HepG2 (cell line): Measurements from ENCODE around the gene TMEM239.

Experiments used
- ATF3 ChIP-seq: sonication (generic); formaldehyde crosslinking; IDR thresholded peaks from 2 replicates; pipeline ENCODE4 v1.4.0; 2020; ENCODE audit warnings: missing genetic modification reagents
- MAFK ChIP-seq, 2 experiments: IDR thresholded peaks in 1 of 2; conservative IDR thresholded peaks in 1 of 2; 2 replicates each; pipeline ENCODE4 v1.6.1; 2011; ENCODE audit warnings: improper control_type of control experiment in 2 of 2, low read length in 2 of 2
- TRIM24 ChIP-seq: sonication (generic); formaldehyde crosslinking; IDR thresholded peaks from 2 replicates; pipeline ENCODE4 v1.8.0; 2022; ENCODE audit warnings: mild to moderate bottlenecking, missing genetic modification reagents
- ZBTB14 ChIP-seq: sonication (generic); formaldehyde crosslinking; IDR thresholded peaks from 2 replicates; pipeline ENCODE4 v1.4.0; 2020; ENCODE audit warnings: missing genetic modification reagents
- ZNF407 ChIP-seq: sonication (generic); formaldehyde crosslinking; IDR thresholded peaks from one replicate; pipeline ENCODE4 v1.5.1; 2020; ENCODE audit warnings: mild to moderate bottlenecking, missing genetic modification reagents; ENCODE audit errors: not compliant biosample characterization

- TF ChIP-seq ATF3 (CRISPR knock-in tag) (no peak), ZNF407 (CRISPR knock-in tag) (no peak), MAFK (conservative IDR thresholded peaks at IDR 0.05 in 1 of 2, IDR thresholded peaks at IDR 0.05 in 1 of 2; ENCODE audit: low read length in 2 of 2) (no peak), ZBTB14 (CRISPR knock-in tag) (no peak), TRIM24 (CRISPR knock-in tag) (no peak)
Observed at GRCh38 chr20:2834401-2835110, 18.4 kb downstream of the TMEM239 start.
